Vagina (tissue), 2 donors: Measurements from ENCODE around the gene COLQ. TPM values are rescaled to one million over a fixed set of nuclear protein-coding genes. Genes with fewer than 3 reads are reported as not detected.
A peak's percentile ranks its signal among the peaks of the same experiment; 100 is the strongest.

Experiments
- DNase-seq, 2 donors: peaks; one replicate each; pipeline ENCODE4 v3.0.0-alpha.2; 2017; ENCODE audit errors: extremely low spot score in 2 of 2
- H3K27ac ChIP-seq: fragments of 200-600 bp; sonication (generic); one replicate; pipeline ENCODE4 v1.5.1; 2019
- H3K27me3 ChIP-seq: fragments of 200-600 bp; sonication (generic); one replicate; pipeline ENCODE4 v1.5.1; 2019
- H3K36me3 ChIP-seq, 2 donors: fragments of 200-600 bp; sonication (generic); one replicate each; pipeline ENCODE4 v1.5.1; 2017 to 2019
- H3K4me1 ChIP-seq: fragments of 200-600 bp; sonication (generic); one replicate; pipeline ENCODE4 v1.5.1; 2019
- H3K4me3 ChIP-seq, 2 donors: fragments of 200-600 bp; sonication (generic); 1 replicate in 1 of 2; 2 replicates in 1 of 2; pipeline ENCODE4 v1.5.1; 2016 to 2019
- H3K9me3 ChIP-seq: fragments of 200-600 bp; sonication (generic); one replicate; pipeline ENCODE4 v1.5.1; 2019
- POLR2A ChIP-seq, 2 donors: fragments of 450-650 bp; IDR thresholded peaks; one replicate each; pipeline ENCODE4 v1.6.1; 2017; ENCODE audit warnings: antibody characterized with exemption in 2 of 2, mild to moderate bottlenecking in 2 of 2, moderate library complexity in 2 of 2
- POLR2AphosphoS5 ChIP-seq, 2 donors: sonication (generic); formaldehyde crosslinking; IDR thresholded peaks; one replicate each; pipeline ENCODE4 v1.9.0; 2017; ENCODE audit warnings: antibody characterized with exemption in 2 of 2, mild to moderate bottlenecking in 2 of 2, low read depth in 1 of 2; ENCODE audit not compliant: insufficient read depth in 1 of 2
- intact Hi-C: fragments of 100-400 bp; cut with DNase I; formaldehyde crosslinking; loops from one replicate; pipeline ENCODE4 v1.15.1; 2023
- total RNA-seq: library from RNA; depleted of rRNA; stranded (reverse); fragments of >200 nt; gene quantifications from one replicate; pipeline ENCODE4 v1.2.3, GENCODE V29; 2016
- TF ChIP-seq, protein P1 (sequence below), 3 experiments: fragments of 450-650 bp in 2 of 3; fragments of 200-600 bp in 1 of 3; sonication (generic) in 1 of 3; IDR thresholded peaks; one replicate each; pipeline ENCODE4 v1.5.1; 2017 to 2019; ENCODE audit warnings: antibody characterized with exemption in 3 of 3, mild to moderate bottlenecking in 2 of 3, moderate library complexity in 2 of 3

The COLQ gene
- total RNA-seq, 1 donor from 2014 or later: 12.8 TPM

DNA sequence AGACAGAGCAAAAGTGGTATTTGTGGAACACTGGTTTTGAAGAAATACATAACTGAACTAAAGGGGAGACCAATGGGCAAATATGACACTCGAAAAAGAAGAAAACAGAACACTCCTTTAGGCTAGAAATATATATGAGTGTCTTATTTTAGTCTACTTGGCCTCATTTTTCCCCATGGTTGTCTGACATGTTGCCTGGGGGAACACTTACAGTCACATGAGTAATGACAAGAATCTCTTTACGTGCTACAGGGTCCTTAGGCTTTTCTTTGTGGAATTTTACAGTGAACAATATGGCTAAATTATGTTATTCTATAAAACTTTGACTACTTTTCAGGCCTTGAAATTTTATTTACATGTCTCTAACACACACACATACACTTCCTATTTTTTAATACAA lies 111.7 kb downstream of the COLQ start:
- Histone ChIP-seq H3K36me3 (peaks cover 0 to 21% of the 10 kb centered on the region in 2 donors), H3K4me3 (no peak overlapping the region), H3K27ac (no peak overlapping the region), H3K4me1 (no peaks in the 10 kb centered on the region), H3K9me3 (no peaks in the 10 kb centered on the region), H3K27me3 (no peaks in the 10 kb centered on the region)
- no peak for DNase-seq
- TF ChIP-seq POLR2AphosphoS5 (IDR thresholded peaks at IDR 0.05; ENCODE audit: insufficient read depth in 1 of 2, low read depth in 1 of 2) (no peak), POLR2A (IDR thresholded peaks at IDR 0.05) (no peak)
- TF ChIP-seq, protein P1, sequence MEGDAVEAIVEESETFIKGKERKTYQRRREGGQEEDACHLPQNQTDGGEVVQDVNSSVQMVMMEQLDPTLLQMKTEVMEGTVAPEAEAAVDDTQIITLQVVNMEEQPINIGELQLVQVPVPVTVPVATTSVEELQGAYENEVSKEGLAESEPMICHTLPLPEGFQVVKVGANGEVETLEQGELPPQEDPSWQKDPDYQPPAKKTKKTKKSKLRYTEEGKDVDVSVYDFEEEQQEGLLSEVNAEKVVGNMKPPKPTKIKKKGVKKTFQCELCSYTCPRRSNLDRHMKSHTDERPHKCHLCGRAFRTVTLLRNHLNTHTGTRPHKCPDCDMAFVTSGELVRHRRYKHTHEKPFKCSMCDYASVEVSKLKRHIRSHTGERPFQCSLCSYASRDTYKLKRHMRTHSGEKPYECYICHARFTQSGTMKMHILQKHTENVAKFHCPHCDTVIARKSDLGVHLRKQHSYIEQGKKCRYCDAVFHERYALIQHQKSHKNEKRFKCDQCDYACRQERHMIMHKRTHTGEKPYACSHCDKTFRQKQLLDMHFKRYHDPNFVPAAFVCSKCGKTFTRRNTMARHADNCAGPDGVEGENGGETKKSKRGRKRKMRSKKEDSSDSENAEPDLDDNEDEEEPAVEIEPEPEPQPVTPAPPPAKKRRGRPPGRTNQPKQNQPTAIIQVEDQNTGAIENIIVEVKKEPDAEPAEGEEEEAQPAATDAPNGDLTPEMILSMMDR (IDR thresholded peaks at IDR 0.05): no peak
- intact Hi-C loops: no loop called here

DNA sequence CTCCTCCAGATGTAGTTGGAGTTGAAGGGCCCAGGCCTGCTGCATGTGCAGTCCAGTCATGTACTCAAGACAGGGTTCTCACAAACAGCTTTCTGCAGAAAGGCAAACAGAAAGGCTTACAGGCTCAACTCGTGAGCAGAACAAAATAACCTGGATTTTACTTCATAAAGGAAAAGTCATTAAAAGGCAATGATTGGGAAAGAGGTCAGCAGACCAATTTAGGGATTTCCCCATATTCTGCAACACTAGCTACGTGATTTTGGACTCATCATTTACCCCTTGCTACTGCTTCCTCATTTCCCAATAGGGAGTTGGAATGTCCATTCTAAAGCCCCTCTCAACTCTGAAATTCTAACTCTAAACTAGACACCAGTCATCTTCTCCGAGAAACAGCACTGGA lies 112.3 kb downstream of the COLQ start:
- Histone ChIP-seq H3K9me3 (no peaks in the 10 kb centered on the region), H3K4me3 (no peak overlapping the region), H3K4me1 (no peaks in the 10 kb centered on the region), H3K36me3 (peaks cover 0 to 15% of the 10 kb centered on the region in 2 donors), H3K27ac (no peak overlapping the region), H3K27me3 (no peaks in the 10 kb centered on the region)
- no peak for TF ChIP-seq POLR2A (IDR thresholded peaks at IDR 0.05)
- no peak for TF ChIP-seq POLR2AphosphoS5 (IDR thresholded peaks at IDR 0.05; ENCODE audit: insufficient read depth in 1 of 2, low read depth in 1 of 2)
- TF ChIP-seq, protein P1 (IDR thresholded peaks at IDR 0.05): no peak
- no peak for DNase-seq
- intact Hi-C loops: no loop called here

DNA sequence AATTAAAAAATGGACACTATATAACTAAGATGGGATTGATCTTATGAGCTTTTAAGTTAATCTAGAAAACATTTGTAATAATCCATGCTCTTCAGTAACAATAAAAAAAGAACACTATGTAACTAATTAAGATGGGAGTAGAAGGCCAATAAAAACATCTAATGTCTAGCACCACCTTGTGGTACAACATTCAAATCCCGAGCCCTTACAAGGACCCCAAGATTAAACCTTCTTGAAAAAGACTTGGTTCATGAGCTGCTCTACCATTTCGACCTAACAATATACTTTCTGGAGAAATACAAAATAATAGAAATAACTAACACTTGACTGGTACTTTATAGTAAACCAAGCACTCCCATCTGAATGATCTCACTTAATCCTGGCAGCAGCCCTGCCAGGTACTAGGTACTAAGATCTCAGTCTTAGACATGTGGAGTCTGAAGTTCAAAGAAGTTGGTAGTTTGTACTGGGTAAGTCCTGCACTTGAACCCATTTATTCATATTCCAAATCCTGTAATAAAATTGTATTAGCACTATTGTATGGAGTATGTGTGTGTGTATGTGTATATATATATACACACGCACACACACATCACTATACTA lies 116.0 kb downstream of the COLQ start:
- Histone ChIP-seq H3K4me3 (no peak overlapping the region), H3K27me3 (no peaks in the 10 kb centered on the region), H3K27ac (no peak overlapping the region), H3K36me3 (no peaks in the 10 kb centered on the region), H3K9me3 (no peaks in the 10 kb centered on the region), H3K4me1 (no peaks in the 10 kb centered on the region)
- no peak for TF ChIP-seq POLR2AphosphoS5 (IDR thresholded peaks at IDR 0.05; ENCODE audit: insufficient read depth in 1 of 2, low read depth in 1 of 2)
- TF ChIP-seq, protein P1 (IDR thresholded peaks at IDR 0.05): peak; percentile 47 to 61 (median 48)
- no peak for DNase-seq
- intact Hi-C loops: no loop called here

DNA sequence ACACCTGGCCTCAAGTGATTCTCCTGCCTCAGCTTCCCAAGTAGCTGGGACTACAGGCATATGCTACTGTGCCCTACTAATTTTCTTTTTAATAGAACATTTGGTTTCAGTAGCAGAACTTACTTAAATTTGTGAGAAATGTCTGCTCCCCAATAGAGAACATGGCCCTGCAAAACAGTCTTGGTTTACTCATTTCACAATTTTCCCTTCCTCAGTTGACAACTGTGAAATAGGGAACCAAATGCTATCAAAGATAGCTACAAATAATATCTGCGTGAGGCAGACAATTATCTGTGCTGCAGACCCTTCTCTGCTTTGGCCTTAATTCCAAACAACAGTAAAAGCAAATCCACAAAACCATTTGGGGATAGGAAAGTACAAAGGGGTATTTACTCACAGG lies 116.7 kb downstream of the COLQ start:
- no peak overlapping the region for H3K27ac ChIP-seq
- H3K4me1 ChIP-seq: no peaks in the 10 kb centered on the region
- no peak for TF ChIP-seq POLR2A (IDR thresholded peaks at IDR 0.05)
- TF ChIP-seq, protein P1 (IDR thresholded peaks at IDR 0.05): no peak
- no peak for TF ChIP-seq POLR2AphosphoS5 (IDR thresholded peaks at IDR 0.05; ENCODE audit: insufficient read depth in 1 of 2, low read depth in 1 of 2)
- no peak for DNase-seq
- intact Hi-C loops: no loop called here
- no peaks in the 10 kb centered on the region for H3K9me3 ChIP-seq
- no peaks in the 10 kb centered on the region for H3K36me3 ChIP-seq
- H3K27me3 ChIP-seq: no peaks in the 10 kb centered on the region
- H3K4me3 ChIP-seq: no peak overlapping the region

DNA sequence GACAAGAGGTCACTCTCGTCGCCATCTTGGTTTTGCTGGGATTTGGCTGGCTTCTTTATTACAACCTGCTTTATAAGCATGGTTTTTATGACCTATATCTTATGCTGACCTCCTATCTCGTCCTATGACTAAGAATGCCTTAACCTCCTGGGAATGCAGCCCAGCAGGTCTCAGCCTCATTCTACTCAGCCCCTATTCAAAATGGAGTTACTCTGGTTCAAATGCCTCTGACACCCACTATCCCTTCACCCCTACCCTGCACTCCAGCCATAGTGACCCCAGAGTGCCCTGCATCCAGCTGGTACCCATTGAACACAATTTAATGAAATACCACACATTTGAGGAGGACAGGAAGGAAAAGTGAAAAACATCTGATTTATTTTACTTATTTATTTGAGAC lies 117.5 kb downstream of the COLQ start:
- intact Hi-C loops: no loop called here
- Histone ChIP-seq H3K27me3 (no peaks in the 10 kb centered on the region), H3K4me1 (no peaks in the 10 kb centered on the region), H3K4me3 (no peak overlapping the region), H3K36me3 (no peaks in the 10 kb centered on the region), H3K9me3 (no peaks in the 10 kb centered on the region), H3K27ac (no peak overlapping the region)
- TF ChIP-seq, protein P1 (IDR thresholded peaks at IDR 0.05): no peak
- TF ChIP-seq POLR2AphosphoS5 (IDR thresholded peaks at IDR 0.05; ENCODE audit: insufficient read depth in 1 of 2, low read depth in 1 of 2) (no peak), POLR2A (IDR thresholded peaks at IDR 0.05) (no peak)
- DNase-seq: no peak
